ENCODE data around the gene TRAF5.
"Not testable (repeated sequence)": the region's sequence is repeated elsewhere in the genome, so short reads cannot be mapped to it uniquely, and the experiment has no call there.

- not testable (repeated sequence) for TF ChIP-seq POLR2A (IDR thresholded peaks at IDR 0.05; ENCODE audit: low read depth, low read length); EZH2 (IDR thresholded peaks at IDR 0.05; ENCODE audit: borderline replicate concordance, low read depth, low read length, severe bottlenecking); POLR2AphosphoS5 (IDR thresholded peaks at IDR 0.05; ENCODE audit: insufficient read depth, low read depth, low read length); MAX (IDR thresholded peaks at IDR 0.05; ENCODE audit: insufficient read depth, insufficient read length); FOS (IDR thresholded peaks at IDR 0.05; ENCODE audit: borderline replicate concordance, insufficient read depth, low read length); MYC (IDR thresholded peaks at IDR 0.05; ENCODE audit: low read depth, low read length); GATA2 (IDR thresholded peaks at IDR 0.05; ENCODE audit: insufficient read depth, insufficient read length, low read depth, low read length)
- TF ChIP-seq, protein P1, sequence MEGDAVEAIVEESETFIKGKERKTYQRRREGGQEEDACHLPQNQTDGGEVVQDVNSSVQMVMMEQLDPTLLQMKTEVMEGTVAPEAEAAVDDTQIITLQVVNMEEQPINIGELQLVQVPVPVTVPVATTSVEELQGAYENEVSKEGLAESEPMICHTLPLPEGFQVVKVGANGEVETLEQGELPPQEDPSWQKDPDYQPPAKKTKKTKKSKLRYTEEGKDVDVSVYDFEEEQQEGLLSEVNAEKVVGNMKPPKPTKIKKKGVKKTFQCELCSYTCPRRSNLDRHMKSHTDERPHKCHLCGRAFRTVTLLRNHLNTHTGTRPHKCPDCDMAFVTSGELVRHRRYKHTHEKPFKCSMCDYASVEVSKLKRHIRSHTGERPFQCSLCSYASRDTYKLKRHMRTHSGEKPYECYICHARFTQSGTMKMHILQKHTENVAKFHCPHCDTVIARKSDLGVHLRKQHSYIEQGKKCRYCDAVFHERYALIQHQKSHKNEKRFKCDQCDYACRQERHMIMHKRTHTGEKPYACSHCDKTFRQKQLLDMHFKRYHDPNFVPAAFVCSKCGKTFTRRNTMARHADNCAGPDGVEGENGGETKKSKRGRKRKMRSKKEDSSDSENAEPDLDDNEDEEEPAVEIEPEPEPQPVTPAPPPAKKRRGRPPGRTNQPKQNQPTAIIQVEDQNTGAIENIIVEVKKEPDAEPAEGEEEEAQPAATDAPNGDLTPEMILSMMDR (IDR thresholded peaks at IDR 0.05; ENCODE audit: extremely low read depth in 1 of 2, insufficient read depth in 1 of 2, low read depth in 1 of 2, low read length in 2 of 2) = not testable (repeated sequence)
These were observed 81.1 kb downstream of the TRAF5 start for GRCh38 chr1:211407749-211408148.

Measured in endothelial cell of umbilical vein (primary cell).